ENCODE results near the gene ZER1. TPM values are rescaled to one million over a fixed set of nuclear protein-coding genes. Genes with fewer than 3 reads are reported as not detected.
A peak's percentile ranks its signal among the peaks of the same experiment; 100 is the strongest.

The ZER1 gene
- total RNA-seq, 3 donors from 2014 or later, result 31.2 to 42.9 (median 34.1) TPM

DNA sequence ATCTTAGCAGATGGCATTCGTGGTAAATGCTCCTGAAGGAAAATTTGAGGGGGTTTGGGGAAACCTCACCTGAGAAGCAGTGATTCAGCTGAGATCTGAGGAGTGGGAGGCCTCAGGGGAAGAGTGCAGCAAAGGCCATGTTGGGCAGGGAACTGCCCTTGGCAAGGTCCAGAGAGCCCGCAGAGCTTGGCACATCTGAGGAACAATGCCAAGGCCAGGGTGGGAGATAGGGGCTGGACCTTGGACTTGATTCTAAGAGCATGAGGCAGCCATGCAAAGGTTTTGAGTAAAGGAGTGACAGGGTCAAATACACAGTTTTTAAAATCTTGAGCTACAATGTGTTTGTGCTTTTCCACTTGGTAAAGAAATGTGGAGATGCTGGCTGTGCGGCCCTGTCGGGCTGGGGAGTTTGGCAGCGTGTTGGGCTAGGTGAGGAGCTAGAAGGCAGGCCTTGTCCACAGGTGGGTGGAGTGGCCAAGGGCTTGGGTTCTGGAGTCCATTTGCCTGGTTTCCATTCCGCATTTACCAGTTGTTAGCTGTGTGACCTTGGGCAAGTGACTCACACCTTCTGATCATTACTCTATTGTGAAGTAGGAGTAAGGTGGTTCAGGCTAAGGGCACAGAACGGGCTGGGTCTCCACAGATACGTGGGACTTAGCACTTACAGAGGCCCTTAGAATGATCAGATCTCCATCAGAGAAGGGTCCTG lies 21.4 kb upstream of the ZER1 start:
- Histone ChIP-seq H3K9me3 (no peaks in the 10 kb centered on the region), H3K4me3 (no peak overlapping the region), H3K27me3 (no peaks in the 10 kb centered on the region), H3K27ac (no peak overlapping the region), H3K36me3 (peaks cover 4% of the 10 kb centered on the region), H3K4me1 (peaks cover 0 to 3% of the 10 kb centered on the region in 2 donors)
- TF ChIP-seq POLR2A (IDR thresholded peaks at IDR 0.05) (no peak), POLR2AphosphoS5 (IDR thresholded peaks at IDR 0.05) (no peak)
- TF ChIP-seq, protein P1, sequence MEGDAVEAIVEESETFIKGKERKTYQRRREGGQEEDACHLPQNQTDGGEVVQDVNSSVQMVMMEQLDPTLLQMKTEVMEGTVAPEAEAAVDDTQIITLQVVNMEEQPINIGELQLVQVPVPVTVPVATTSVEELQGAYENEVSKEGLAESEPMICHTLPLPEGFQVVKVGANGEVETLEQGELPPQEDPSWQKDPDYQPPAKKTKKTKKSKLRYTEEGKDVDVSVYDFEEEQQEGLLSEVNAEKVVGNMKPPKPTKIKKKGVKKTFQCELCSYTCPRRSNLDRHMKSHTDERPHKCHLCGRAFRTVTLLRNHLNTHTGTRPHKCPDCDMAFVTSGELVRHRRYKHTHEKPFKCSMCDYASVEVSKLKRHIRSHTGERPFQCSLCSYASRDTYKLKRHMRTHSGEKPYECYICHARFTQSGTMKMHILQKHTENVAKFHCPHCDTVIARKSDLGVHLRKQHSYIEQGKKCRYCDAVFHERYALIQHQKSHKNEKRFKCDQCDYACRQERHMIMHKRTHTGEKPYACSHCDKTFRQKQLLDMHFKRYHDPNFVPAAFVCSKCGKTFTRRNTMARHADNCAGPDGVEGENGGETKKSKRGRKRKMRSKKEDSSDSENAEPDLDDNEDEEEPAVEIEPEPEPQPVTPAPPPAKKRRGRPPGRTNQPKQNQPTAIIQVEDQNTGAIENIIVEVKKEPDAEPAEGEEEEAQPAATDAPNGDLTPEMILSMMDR (IDR thresholded peaks at IDR 0.05), result no peak
- intact Hi-C loops (cut with DNase I; ENCODE audit: low total_unique reads), result no loop called here
- DNase-seq (ENCODE audit: low spot score in 2 of 2), result no peak

- Histone ChIP-seq H3K27me3 (no peaks in the 10 kb centered on the region), H3K36me3 (peaks cover 2% of the 10 kb centered on the region), H3K4me3 (no peak overlapping the region), H3K27ac (no peak overlapping the region), H3K9me3 (no peaks in the 10 kb centered on the region), H3K4me1 (peaks cover 0 to 5% of the 10 kb centered on the region in 2 donors)
- TF ChIP-seq POLR2AphosphoS5 (IDR thresholded peaks at IDR 0.05), result no peak
- TF ChIP-seq, protein P1 (IDR thresholded peaks at IDR 0.05), result no peak
- TF ChIP-seq POLR2A (IDR thresholded peaks at IDR 0.05), result no peak
- no peak for DNase-seq (ENCODE audit: low spot score in 2 of 2)
- intact Hi-C loops (cut with DNase I; ENCODE audit: low total_unique reads), result no loop called here
Measured at GRCh38 chr9:128792134-128792533, 20.4 kb upstream of the ZER1 start.

DNA sequence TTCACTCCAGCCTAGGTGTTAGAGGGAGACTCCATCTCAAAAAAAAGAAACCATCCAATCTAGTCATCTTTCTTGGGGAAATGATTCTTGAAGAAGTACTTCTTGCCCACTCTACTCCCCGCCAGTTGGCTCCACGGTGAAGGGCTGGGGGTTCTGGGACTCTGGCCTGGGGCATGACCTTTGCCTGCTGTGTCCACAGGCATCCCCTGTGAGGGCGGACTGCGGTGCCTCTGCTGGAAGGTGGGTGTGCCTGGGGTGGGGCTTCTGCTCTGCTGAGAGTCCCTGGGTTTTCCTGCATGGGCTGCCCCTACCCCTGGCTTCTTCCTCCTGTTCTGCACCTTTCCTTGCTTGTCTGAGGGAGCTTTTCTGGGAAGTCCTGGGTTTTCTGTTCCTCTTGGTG lies 18.8 kb upstream of the ZER1 start:
- Histone ChIP-seq H3K36me3 (no peaks in the 10 kb centered on the region), H3K4me1 (peaks cover 0 to 5% of the 10 kb centered on the region in 2 donors), H3K27ac (no peak overlapping the region), H3K9me3 (no peaks in the 10 kb centered on the region), H3K4me3 (no peak overlapping the region), H3K27me3 (no peaks in the 10 kb centered on the region)
- no peak for DNase-seq (ENCODE audit: low spot score in 2 of 2)
- TF ChIP-seq POLR2A (IDR thresholded peaks at IDR 0.05) (no peak), POLR2AphosphoS5 (IDR thresholded peaks at IDR 0.05) (no peak)
- TF ChIP-seq, protein P1 (IDR thresholded peaks at IDR 0.05), result no peak
- intact Hi-C loops (cut with DNase I; ENCODE audit: low total_unique reads), result no loop called here

GRCh38 chr9:128788445-128788844 lies 16.7 kb upstream of the ZER1 start:
- Histone ChIP-seq H3K27ac (no peak overlapping the region), H3K9me3 (no peaks in the 10 kb centered on the region), H3K4me1 (peaks cover 0 to 5% of the 10 kb centered on the region in 2 donors), H3K27me3 (no peaks in the 10 kb centered on the region), H3K4me3 (peak overlapping the region in 2 of 3 donors; percentile 78 to 98), H3K36me3 (no peaks in the 10 kb centered on the region)
- TF ChIP-seq POLR2A (IDR thresholded peaks at IDR 0.05), result no peak
- TF ChIP-seq POLR2AphosphoS5 (IDR thresholded peaks at IDR 0.05), result no peak
- TF ChIP-seq, protein P1 (IDR thresholded peaks at IDR 0.05), result no peak
- DNase-seq (ENCODE audit: low spot score in 2 of 2), result no peak
- intact Hi-C loops (cut with DNase I; ENCODE audit: low total_unique reads), result no loop called here

- peak overlapping the region; percentile 88 to 90 for H3K27ac ChIP-seq
- no peak for DNase-seq (ENCODE audit: low spot score in 2 of 2)
- H3K36me3 ChIP-seq, result no peaks in the 10 kb centered on the region
- H3K27me3 ChIP-seq, result no peaks in the 10 kb centered on the region
- H3K4me3 ChIP-seq, result peak overlapping the region; percentile 78 to 99 (median 98)
- peaks cover 0 to 5% of the 10 kb centered on the region in 2 donors for H3K4me1 ChIP-seq
- TF ChIP-seq POLR2A (IDR thresholded peaks at IDR 0.05) (no peak), POLR2AphosphoS5 (IDR thresholded peaks at IDR 0.05) (no peak)
- TF ChIP-seq, protein P1 (IDR thresholded peaks at IDR 0.05), result no peak
- H3K9me3 ChIP-seq, result no peaks in the 10 kb centered on the region
- intact Hi-C loops (cut with DNase I; ENCODE audit: low total_unique reads), result no loop called here
Measured at GRCh38 chr9:128787659-128788058, 15.9 kb upstream of the ZER1 start.

Measured in breast epithelium (tissue), 4 donors.